MCF 10A (cell line): Measurements from ENCODE around the gene RTL10. TPM values are rescaled to one million over a fixed set of nuclear protein-coding genes. Genes with fewer than 3 reads are reported as not detected.
"Not testable (repeated sequence)": the region's sequence is repeated elsewhere in the genome, so short reads cannot be mapped to it uniquely, and the experiment has no call there.

Experiments used
- BruUV-seq: library from RNA; stranded (reverse); fragments of 400-500 nt; replicated peaks from 2 replicates; lab custom pipeline; 2021; lab: Mats Ljungman, UMichigan
- CTCF ChIA-PET: fragments of 300-600 bp; sonication (Branson Sonifier 250); formaldehyde crosslinking; extraction: SDS; loops from one replicate; lab custom pipeline; 2021; ENCODE audit warnings: antibody characterized with exemption, inconsistent platforms; lab: Yijun Ruan, JAX
- POLR2A ChIA-PET: fragments of 300-600, 350-650 bp; sonication (Branson Sonifier 250); formaldehyde crosslinking; extraction: SDS; loops from one replicate; lab custom pipeline; 2020; ENCODE audit warnings: antibody characterized with exemption, inconsistent platforms; lab: Yijun Ruan, JAX
- DNase-seq: peaks from one replicate; pipeline ENCODE4 v3.0.0-alpha.2; 2018; ENCODE audit not compliant: unreplicated experiment
- H3K27ac Mint-ChIP-seq: one replicate; pipeline ENCODE4 v1.8.0; 2022; ENCODE audit warnings: mild to moderate bottlenecking, low read depth, mixed read lengths; ENCODE audit not compliant: unreplicated experiment
- H3K27me3 Mint-ChIP-seq: one replicate; pipeline ENCODE4 v1.8.0; 2022; ENCODE audit warnings: mixed read lengths; ENCODE audit not compliant: insufficient read depth, unreplicated experiment
- H3K36me3 Mint-ChIP-seq: one replicate; pipeline ENCODE4 v1.8.0; 2022; ENCODE audit warnings: mild to moderate bottlenecking, moderate library complexity, mixed read lengths; ENCODE audit not compliant: insufficient read depth, unreplicated experiment
- H3K4me1 Mint-ChIP-seq: one replicate; pipeline ENCODE4 v1.8.0; 2022; ENCODE audit warnings: mixed read lengths; ENCODE audit not compliant: insufficient read depth, unreplicated experiment
- H3K4me3 Mint-ChIP-seq: one replicate; pipeline ENCODE4 v1.8.0; 2022; ENCODE audit warnings: mild to moderate bottlenecking, moderate library complexity, mixed read lengths; ENCODE audit not compliant: unreplicated experiment
- H3K9me3 Mint-ChIP-seq: one replicate; pipeline ENCODE4 v1.8.0; 2022; ENCODE audit warnings: mixed read lengths; ENCODE audit not compliant: unreplicated experiment
- intact Hi-C: fragments of 100-400 bp; cut with micrococcal nuclease; formaldehyde crosslinking; loops from 2 replicates; pipeline ENCODE4 v1.14.1; 2022
- total RNA-seq: library from RNA; stranded (reverse); gene quantifications from 2 replicates; pipeline ENCODE4 v1.2.3, GENCODE V29; 2022
- TF ChIP-seq, protein P1 (sequence below): fragments of 200-600 bp; IDR thresholded peaks from one replicate; pipeline ENCODE4 v1.8.0; 2022; ENCODE audit warnings: antibody characterized with exemption, mild to moderate bottlenecking; ENCODE audit not compliant: unreplicated experiment

Gene RTL10
- total RNA-seq, 1 experiment from 2014 or later = 20.6 TPM

DNA sequence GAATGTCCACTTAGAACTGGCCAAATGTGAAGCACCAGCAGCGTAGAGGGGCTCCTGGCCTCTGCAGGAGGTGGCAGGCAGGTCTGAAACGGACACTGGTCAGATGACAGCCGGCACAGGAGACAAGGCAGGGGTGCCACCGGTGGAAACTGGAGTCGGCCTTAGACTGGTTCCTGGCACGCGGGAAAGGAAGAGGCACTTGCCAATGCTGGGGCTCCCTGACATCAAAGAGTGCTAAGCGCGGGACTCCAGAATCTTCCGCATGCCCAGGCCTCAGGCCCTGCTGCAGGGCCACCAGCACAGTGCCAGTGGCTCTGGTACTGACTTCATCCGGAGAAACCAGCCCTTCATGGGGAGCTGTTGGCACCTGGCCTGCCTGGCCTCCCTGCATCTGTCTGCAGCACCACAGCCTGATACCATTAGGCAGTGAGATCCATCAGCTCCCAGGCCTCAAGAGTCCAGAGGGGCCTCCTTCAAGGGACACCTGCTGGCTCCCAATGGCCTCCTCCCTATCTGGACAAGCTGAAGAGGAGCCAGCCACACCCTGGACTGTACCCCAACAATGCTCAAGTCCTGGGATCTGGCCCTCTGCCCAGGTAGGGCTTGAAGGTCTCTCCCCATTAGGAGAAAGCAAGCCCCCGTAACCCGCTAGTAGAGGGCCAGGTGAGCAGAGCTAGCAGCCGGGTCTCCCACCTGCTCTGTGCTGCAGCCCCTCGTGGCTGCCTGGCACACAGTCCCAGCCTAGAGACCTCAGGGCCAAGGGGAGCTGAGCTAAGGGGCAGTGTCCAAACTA, 29.7 kb upstream of the RTL10 start:
- no peak for DNase-seq
- TF ChIP-seq, protein P1, sequence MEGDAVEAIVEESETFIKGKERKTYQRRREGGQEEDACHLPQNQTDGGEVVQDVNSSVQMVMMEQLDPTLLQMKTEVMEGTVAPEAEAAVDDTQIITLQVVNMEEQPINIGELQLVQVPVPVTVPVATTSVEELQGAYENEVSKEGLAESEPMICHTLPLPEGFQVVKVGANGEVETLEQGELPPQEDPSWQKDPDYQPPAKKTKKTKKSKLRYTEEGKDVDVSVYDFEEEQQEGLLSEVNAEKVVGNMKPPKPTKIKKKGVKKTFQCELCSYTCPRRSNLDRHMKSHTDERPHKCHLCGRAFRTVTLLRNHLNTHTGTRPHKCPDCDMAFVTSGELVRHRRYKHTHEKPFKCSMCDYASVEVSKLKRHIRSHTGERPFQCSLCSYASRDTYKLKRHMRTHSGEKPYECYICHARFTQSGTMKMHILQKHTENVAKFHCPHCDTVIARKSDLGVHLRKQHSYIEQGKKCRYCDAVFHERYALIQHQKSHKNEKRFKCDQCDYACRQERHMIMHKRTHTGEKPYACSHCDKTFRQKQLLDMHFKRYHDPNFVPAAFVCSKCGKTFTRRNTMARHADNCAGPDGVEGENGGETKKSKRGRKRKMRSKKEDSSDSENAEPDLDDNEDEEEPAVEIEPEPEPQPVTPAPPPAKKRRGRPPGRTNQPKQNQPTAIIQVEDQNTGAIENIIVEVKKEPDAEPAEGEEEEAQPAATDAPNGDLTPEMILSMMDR = no peak
- Mint-ChIP-seq H3K36me3 (no peaks in the 10 kb centered on the region), H3K4me1 (peaks cover 34% of the 10 kb centered on the region), H3K27me3 (no peaks in the 10 kb centered on the region), H3K9me3 (no peaks in the 10 kb centered on the region), H3K27ac (no peak overlapping the region), H3K4me3 (no peak overlapping the region)
- ChIA-PET POLR2A (no interaction called here), CTCF (interaction anchor here (0.9 to 1.1 kb wide), 3 partner anchors 26 to 128 kb away, joined by 3 to 4 read pairs (median 4); no protein-coding TSS in a partner anchor)
- BruUV-seq = no TSS peak
- intact Hi-C loops = no loop called here

DNA sequence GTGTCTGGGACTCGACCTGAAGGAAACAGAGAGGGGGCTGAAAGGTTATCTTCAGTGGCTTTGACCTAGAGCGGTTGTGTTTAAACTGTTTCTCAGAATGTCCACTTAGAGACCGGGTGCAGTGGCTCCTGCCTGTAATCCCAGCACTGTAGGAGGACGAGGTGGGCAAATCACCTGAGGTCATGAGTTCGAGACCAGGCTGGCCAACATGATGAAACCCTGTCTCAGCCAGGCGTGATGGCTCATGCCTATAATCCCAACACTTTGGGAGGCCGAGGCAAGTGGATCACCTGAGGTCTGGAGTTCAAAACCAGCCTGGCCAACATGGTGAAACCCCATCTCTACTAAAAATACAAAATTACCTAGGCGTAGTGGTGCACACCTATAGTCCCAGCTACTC, 28.8 kb upstream of the RTL10 start:
- intact Hi-C loops, BruUV-seq, H3K4me3 Mint-ChIP-seq, DNase-seq, H3K36me3 Mint-ChIP-seq, H3K9me3 Mint-ChIP-seq, H3K27ac Mint-ChIP-seq, POLR2A ChIA-PET, H3K27me3 Mint-ChIP-seq: not testable (repeated sequence)
- CTCF ChIA-PET = interaction anchor here (0.9 kb wide), 1 partner anchor 27 kb away, joined by 3 read pairs; no protein-coding TSS in a partner anchor
- peaks cover 42% of the 10 kb centered on the region for H3K4me1 Mint-ChIP-seq

DNA sequence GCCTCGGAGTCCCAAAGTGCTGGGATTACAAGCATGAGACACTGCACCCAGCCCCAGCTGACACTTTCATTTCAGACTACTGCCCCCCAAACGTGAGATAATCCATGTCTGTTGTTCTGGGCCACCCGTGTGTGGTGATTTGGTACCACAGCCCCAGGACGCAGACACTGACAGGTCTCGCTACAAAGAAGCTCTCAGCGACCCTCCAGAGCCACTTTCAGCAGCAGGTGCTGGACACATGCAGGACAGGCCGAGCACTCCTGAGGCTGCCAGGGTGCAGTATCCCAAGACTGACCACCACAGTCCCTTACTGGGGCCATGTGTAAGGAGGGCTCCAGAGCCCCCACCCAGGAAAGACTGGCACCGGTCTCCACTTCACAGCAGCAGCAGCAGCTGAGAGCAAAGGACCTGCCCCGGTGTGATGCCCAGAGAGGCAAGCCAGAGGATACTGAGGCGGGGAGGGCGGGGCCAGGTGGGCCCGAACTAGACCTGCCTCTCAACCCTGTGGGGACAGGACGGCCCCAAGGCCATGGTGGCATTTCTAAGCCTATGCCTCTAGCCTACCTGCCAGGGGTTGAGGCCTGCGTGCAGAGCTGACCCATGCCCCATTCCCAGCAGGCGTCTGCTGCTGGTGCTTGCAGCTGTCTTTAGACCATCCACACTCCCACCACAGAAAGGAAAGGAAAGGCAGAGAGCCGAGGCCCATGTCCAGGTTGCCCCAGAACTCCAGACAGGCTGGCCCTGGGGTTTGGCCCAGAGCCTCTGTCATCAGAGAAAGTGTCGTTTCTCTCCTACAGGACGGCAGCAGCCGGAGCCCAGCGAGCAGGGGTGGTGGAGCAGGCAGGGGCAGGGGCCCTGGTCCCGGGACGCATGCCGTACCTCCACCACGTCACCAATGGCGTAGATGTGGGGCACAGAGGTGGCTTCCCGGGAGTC, 28.0 kb upstream of the RTL10 start:
- no peaks in the 10 kb centered on the region for H3K27me3 Mint-ChIP-seq
- no peaks in the 10 kb centered on the region for H3K9me3 Mint-ChIP-seq
- peaks cover 50% of the 10 kb centered on the region for H3K4me1 Mint-ChIP-seq
- TF ChIP-seq, protein P1 = no peak
- DNase-seq = no peak
- CTCF ChIA-PET = no interaction called here
- no TSS peak for BruUV-seq
- no peaks in the 10 kb centered on the region for H3K36me3 Mint-ChIP-seq
- intact Hi-C loops = no loop called here
- POLR2A ChIA-PET = interaction anchor here (0.7 to 2.1 kb wide), 2 partner anchors 9 to 28 kb away, joined by 3 to 16 read pairs; partner anchors contain the start of genes GNB1L and RTL10
- peak overlapping the region; percentile 87 for H3K27ac Mint-ChIP-seq
- H3K4me3 Mint-ChIP-seq = no peak overlapping the region

DNA sequence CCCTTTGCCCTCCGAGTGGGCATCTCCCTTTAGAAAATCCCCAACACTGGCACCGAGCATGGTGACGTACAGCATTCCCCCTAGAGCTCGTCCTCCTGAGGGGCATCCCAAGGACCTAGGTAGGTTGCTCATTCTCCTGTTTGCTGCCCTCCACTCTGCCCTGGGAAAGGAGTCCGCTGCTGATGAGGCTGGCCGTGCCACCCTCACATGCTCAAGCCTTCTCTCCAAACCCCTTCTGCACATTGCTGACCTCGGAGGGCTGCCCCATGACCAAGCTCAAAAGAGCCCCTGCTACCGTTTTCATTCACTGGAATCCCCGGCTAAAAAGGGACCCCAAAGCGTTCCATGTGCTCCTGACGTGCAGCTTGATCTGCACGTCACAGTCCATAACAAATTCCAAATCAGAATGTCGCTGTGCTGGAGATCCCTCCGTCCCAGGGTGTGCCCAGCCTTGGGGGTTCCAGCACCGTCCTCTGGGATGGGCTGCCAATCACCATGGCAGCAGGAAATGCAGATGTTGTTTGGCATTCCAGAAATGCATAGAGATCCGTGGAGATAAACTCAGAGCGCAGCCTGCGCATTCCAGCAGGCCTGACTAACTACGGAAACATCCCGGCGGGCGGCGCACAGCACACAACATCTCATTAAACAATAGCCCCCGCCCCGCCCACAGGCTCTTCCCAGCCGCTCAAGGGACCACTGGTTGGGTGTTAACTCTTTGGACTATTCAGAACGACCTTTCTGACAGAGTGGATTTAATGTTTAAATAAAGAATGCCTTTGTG, 26.3 kb upstream of the RTL10 start:
- BruUV-seq = no TSS peak
- POLR2A ChIA-PET = interaction anchor here (0.5 to 2.1 kb wide), 5 partner anchors 14 to 133 kb away, joined by 3 to 16 read pairs (median 4); partner anchors contain the start of genes GNB1L and RTL10
- H3K27me3 Mint-ChIP-seq = no peaks in the 10 kb centered on the region

More for the DNA sequence above, 26.3 kb upstream of the RTL10 start:
- Mint-ChIP-seq H3K9me3 (no peaks in the 10 kb centered on the region), H3K4me1 (peaks cover 48% of the 10 kb centered on the region), H3K27ac (peak overlapping the region; percentile 81), H3K36me3 (no peaks in the 10 kb centered on the region), H3K4me3 (peak overlapping the region; percentile 44)
- DNase-seq = peak; percentile 84
- TF ChIP-seq, protein P1 = no peak
- intact Hi-C loops = loop anchor here (2.0 kb wide), 1 partner anchor 26 kb away; the partner anchor contains the start of genes GNB1L and RTL10
- CTCF ChIA-PET = interaction anchor here (0.6 to 1.1 kb wide), 3 partner anchors 29 to 1823 kb away, joined by 3 to 4 read pairs (median 3); no protein-coding TSS in a partner anchor
